Loucy (cell line): ENCODE measurements around the gene SLAIN1.

Experiments used
- H2AFZ ChIP-seq: fragments of 200-600 bp; sonication (generic); 2 replicates; pipeline ENCODE4 v1.6.0; 2016; ENCODE audit warnings: antibody characterized with exemption, mild to moderate bottlenecking, low read length, moderate library complexity
- H3F3A ChIP-seq: fragments of 200-600 bp; 2 replicates; pipeline ENCODE4 v1.6.0; 2016; ENCODE audit warnings: antibody characterized with exemption, low read depth, mild to moderate bottlenecking
- H3K27me3 ChIP-seq: fragments of 200-600 bp; sonication (generic); 2 replicates; pipeline ENCODE4 v1.6.1; 2014; ENCODE audit warnings: low read length, mild to moderate bottlenecking; ENCODE audit not compliant: insufficient read depth, poor library complexity, severe bottlenecking
- H3K36me3 ChIP-seq: fragments of 200-600 bp; sonication (generic); 2 replicates; pipeline ENCODE4 v1.6.1; 2016; ENCODE audit warnings: low read length; ENCODE audit not compliant: insufficient read depth
- H3K4me1 ChIP-seq: fragments of 200-600 bp; sonication (generic); 2 replicates; pipeline ENCODE4 v1.5.1; 2014; ENCODE audit warnings: low read length, mild to moderate bottlenecking; ENCODE audit not compliant: insufficient read depth, poor library complexity, severe bottlenecking
- H3K4me2 ChIP-seq: fragments of 200-600 bp; sonication (generic); 2 replicates; pipeline ENCODE4 v1.6.0; 2014; ENCODE audit warnings: antibody characterized with exemption, low read length, low read depth, mild to moderate bottlenecking; ENCODE audit not compliant: poor library complexity, severe bottlenecking
- H3K4me3 ChIP-seq: fragments of 200-600 bp; sonication (generic); 2 replicates; pipeline ENCODE4 v1.5.1; 2014; ENCODE audit warnings: low read length, mild to moderate bottlenecking, mixed read lengths; ENCODE audit not compliant: poor library complexity, severe bottlenecking
- H3K79me2 ChIP-seq: fragments of 200-600 bp; sonication (generic); 2 replicates; pipeline ENCODE4 v1.6.1; 2014; ENCODE audit warnings: low read length; ENCODE audit not compliant: insufficient read depth
- H3K9ac ChIP-seq: fragments of 200-600 bp; sonication (generic); 2 replicates; pipeline ENCODE4 v1.6.0; 2014; ENCODE audit warnings: mild to moderate bottlenecking, low read depth, low read length, moderate library complexity; ENCODE audit not compliant: poor library complexity, severe bottlenecking
- H3K9me2 ChIP-seq: fragments of 200-600 bp; sonication (generic); replicated peaks from 2 replicates; pipeline ENCODE4 v1.6.1; 2016; ENCODE audit warnings: low read depth, low read length, mixed read lengths
- H3K9me3 ChIP-seq: fragments of 200-600 bp; sonication (generic); 2 replicates; pipeline ENCODE4 v1.6.1; 2014; ENCODE audit warnings: mild to moderate bottlenecking, antibody characterized with exemption, low read length, low read depth; ENCODE audit not compliant: insufficient read depth
- H4K20me1 ChIP-seq: fragments of 200-600 bp; sonication (generic); 2 replicates; pipeline ENCODE4 v1.6.0; 2014; ENCODE audit warnings: antibody characterized with exemption, low read length, mild to moderate bottlenecking; ENCODE audit not compliant: insufficient read depth, poor library complexity, severe bottlenecking
- EZH2phosphoT487 ChIP-seq: fragments of 200-600 bp; IDR thresholded peaks from 2 replicates; pipeline ENCODE4 v1.6.1; 2018; ENCODE audit warnings: antibody characterized with exemption, mild to moderate bottlenecking, moderate library complexity, borderline replicate concordance
- TF ChIP-seq, protein P1 (sequence below): fragments of 200-600 bp; sonication (generic); conservative IDR thresholded peaks from 2 replicates; pipeline ENCODE4 v1.5.1; 2014; ENCODE audit warnings: mild to moderate bottlenecking, antibody characterized with exemption, low read length

SLAIN1 gene

DNA sequence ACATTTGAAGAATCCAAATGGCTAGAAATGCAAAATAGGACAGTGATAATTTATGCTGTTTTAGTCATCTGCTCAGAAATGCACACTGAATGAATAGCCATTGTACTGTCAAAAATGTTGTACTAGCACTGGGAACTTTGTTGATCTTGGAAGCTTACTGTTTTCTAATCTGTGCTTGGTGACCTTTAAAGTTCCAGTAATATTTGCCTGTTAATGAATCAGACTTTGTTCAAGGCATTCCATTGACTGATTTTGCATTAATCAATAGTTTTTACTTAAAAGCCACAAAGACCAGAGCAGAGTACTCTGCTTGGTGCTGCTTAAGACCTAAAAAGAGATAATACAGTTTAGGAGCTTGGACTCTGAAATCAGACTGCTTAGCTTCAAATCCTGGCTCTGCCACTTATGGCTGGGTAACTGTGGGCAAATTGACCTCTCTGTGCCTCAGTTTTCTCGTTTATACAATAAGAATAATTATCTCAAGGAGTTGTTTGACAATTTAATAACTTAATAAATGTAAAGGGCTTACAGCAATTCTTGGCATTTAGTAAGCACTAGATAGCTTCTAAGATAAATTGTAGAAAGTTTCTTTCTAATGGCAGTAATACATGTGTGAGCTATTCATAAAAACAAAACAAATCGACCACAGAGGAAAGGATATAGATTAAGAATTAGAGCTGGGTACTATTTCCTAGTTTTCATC, 4.6 kb upstream of the SLAIN1 start:
- no peaks in the 10 kb centered on the region for H3K79me2 ChIP-seq
- no peaks in the 10 kb centered on the region for H3K27me3 ChIP-seq
- no peaks in the 10 kb centered on the region for H3K9me2 ChIP-seq
- H3K4me2 ChIP-seq: no peak overlapping the region
- H2AFZ ChIP-seq: no peak overlapping the region
- H3K9ac ChIP-seq: no peak overlapping the region
- H4K20me1 ChIP-seq: no peaks in the 10 kb centered on the region
- no peaks in the 10 kb centered on the region for H3K9me3 ChIP-seq
- no peaks in the 10 kb centered on the region for H3K4me1 ChIP-seq
- H3K4me3 ChIP-seq: no peak overlapping the region
- no peaks in the 10 kb centered on the region for H3K36me3 ChIP-seq
- TF ChIP-seq, protein P1, sequence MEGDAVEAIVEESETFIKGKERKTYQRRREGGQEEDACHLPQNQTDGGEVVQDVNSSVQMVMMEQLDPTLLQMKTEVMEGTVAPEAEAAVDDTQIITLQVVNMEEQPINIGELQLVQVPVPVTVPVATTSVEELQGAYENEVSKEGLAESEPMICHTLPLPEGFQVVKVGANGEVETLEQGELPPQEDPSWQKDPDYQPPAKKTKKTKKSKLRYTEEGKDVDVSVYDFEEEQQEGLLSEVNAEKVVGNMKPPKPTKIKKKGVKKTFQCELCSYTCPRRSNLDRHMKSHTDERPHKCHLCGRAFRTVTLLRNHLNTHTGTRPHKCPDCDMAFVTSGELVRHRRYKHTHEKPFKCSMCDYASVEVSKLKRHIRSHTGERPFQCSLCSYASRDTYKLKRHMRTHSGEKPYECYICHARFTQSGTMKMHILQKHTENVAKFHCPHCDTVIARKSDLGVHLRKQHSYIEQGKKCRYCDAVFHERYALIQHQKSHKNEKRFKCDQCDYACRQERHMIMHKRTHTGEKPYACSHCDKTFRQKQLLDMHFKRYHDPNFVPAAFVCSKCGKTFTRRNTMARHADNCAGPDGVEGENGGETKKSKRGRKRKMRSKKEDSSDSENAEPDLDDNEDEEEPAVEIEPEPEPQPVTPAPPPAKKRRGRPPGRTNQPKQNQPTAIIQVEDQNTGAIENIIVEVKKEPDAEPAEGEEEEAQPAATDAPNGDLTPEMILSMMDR: no peak
- no peak for TF ChIP-seq EZH2phosphoT487
- H3F3A ChIP-seq: no peaks in the 10 kb centered on the region

DNA sequence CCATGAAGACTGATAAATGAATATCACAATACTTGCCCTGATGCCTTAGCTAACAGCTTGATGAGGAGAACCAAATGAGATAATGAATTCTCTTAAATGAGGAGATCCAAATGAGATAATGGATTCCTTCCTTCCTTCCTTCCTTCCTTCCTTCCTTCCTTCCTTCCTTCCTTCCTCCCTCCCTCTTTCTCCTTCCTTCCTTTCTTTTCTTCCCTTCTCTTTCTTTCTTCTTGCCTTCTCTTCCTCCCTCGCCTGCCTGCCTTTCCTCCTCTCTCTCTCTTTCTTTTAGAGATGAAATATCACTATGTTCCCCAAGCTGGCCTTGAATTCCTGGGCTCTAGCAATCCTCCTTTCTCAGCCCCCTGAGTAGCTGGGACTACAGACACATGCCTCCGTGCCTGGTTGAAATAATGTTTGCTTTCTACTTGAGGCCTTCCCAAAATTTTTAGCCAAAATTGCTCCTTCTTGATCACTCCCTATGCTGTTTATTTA, 4.0 kb upstream of the SLAIN1 start:
- no peaks in the 10 kb centered on the region for H3K36me3 ChIP-seq
- no peak overlapping the region for H2AFZ ChIP-seq
- no peaks in the 10 kb centered on the region for H3K27me3 ChIP-seq
- H3K4me3 ChIP-seq: no peak overlapping the region
- TF ChIP-seq, protein P1: no peak
- no peak overlapping the region for H3K4me2 ChIP-seq
- H4K20me1 ChIP-seq: no peaks in the 10 kb centered on the region
- no peaks in the 10 kb centered on the region for H3F3A ChIP-seq
- H3K4me1 ChIP-seq: no peaks in the 10 kb centered on the region
- no peaks in the 10 kb centered on the region for H3K9me2 ChIP-seq
- no peaks in the 10 kb centered on the region for H3K79me2 ChIP-seq
- no peak overlapping the region for H3K9ac ChIP-seq
- no peaks in the 10 kb centered on the region for H3K9me3 ChIP-seq

DNA sequence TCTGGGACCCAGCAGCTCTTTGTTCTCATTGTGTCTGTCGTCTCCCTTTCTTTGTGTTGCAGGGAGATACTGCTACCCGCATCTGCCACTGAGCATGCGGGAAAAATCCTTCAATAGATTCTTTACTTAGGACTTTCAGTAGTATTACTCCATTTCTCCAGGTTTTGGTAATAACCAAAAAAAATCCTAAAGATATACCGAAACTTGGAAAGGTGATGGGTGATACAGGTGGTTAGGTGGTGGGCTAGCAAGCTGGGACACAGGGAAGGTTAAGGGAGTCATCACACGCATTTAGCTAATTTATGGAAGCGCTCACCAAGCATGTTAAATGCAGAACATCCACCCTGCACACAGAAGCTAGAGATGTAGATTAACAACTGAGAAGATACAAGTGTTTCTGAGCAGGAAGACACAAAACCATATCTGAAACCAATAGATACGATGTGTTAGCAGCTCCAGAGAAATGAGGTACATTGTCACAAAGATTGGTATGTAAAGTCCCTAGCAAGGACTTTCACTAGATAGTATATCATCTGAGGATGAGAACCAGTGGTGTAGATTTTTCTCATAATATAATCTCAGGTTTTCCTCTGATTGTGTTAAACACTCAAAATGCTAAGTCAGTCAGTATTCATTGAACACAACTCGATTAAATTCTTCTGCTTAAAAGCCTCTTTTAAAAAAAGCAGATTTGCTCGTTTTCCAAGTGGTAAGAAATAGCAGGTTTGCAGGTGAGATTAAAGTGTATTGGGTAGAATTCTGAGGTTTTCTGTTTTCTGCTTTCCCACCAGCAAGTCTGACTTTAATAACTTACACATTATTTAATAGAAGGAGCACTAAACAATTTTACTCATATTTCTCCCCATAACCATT, 1.2 kb upstream of the SLAIN1 start:
- Histone ChIP-seq H3K79me2 (no peaks in the 10 kb centered on the region), H3F3A (no peaks in the 10 kb centered on the region), H4K20me1 (no peaks in the 10 kb centered on the region), H3K4me2 (no peak overlapping the region), H3K27me3 (no peaks in the 10 kb centered on the region), H3K4me1 (no peaks in the 10 kb centered on the region), H3K9me3 (no peaks in the 10 kb centered on the region), H3K9me2 (no peaks in the 10 kb centered on the region), H3K36me3 (no peaks in the 10 kb centered on the region), H3K4me3 (no peak overlapping the region), H3K9ac (no peak overlapping the region), H2AFZ (no peak overlapping the region)
- TF ChIP-seq, protein P1: no peak
- no peak for TF ChIP-seq EZH2phosphoT487
